ENCODE measurements around the gene KIAA1549.

KIAA1549 gene

GRCh38 chr7:138879356-138879755 is 101.8 kb downstream of the KIAA1549 start:
- no peak for DNase-seq

GRCh38 chr7:138878856-138879255 is 102.3 kb downstream of the KIAA1549 start:
- DNase-seq = no peak

- no peak for DNase-seq
Observed at GRCh38 chr7:138878051-138878450, 103.1 kb downstream of the KIAA1549 start.

GRCh38 chr7:138876326-138876725 is 104.9 kb downstream of the KIAA1549 start:
- DNase-seq = no peak

GRCh38 chr7:138875794-138876193 is 105.4 kb downstream of the KIAA1549 start:
- DNase-seq = no peak

- no peak for DNase-seq
Observed at GRCh38 chr7:138873220-138873892, 107.8 kb downstream of the KIAA1549 start.

- DNase-seq = no peak
Observed at GRCh38 chr7:138872576-138872975, 108.6 kb downstream of the KIAA1549 start.

- no peak for DNase-seq
Observed at GRCh38 chr7:138871814-138872090, 109.4 kb downstream of the KIAA1549 start.

- DNase-seq = no peak
Observed at GRCh38 chr7:138871065-138871813, 110.0 kb downstream of the KIAA1549 start.

- DNase-seq = no peak
Observed at GRCh38 chr7:138869353-138869752, 111.8 kb downstream of the KIAA1549 start.

- no peak for DNase-seq
Observed at GRCh38 chr7:138868711-138869110, 112.5 kb downstream of the KIAA1549 start.

GRCh38 chr7:138867744-138868143 is 113.4 kb downstream of the KIAA1549 start:
- DNase-seq = no peak

GRCh38 chr7:138866353-138866752 is 114.8 kb downstream of the KIAA1549 start:
- DNase-seq = no peak

GRCh38 chr7:138865843-138866242 is 115.3 kb downstream of the KIAA1549 start:
- no peak for DNase-seq

- no peak for DNase-seq
Observed at GRCh38 chr7:138864667-138865066, 116.5 kb downstream of the KIAA1549 start.

- no peak for DNase-seq
Observed at GRCh38 chr7:138863931-138864330, 117.3 kb downstream of the KIAA1549 start.

- DNase-seq = no peak
Observed at GRCh38 chr7:138861051-138861450, 120.1 kb downstream of the KIAA1549 start.

GRCh38 chr7:138857728-138858127 is 123.5 kb downstream of the KIAA1549 start:
- DNase-seq = no peak

GRCh38 chr7:138854115-138854645 is 127.0 kb downstream of the KIAA1549 start:
- DNase-seq = no peak

GRCh38 chr7:138853448-138853847 is 127.7 kb downstream of the KIAA1549 start:
- no peak for DNase-seq

GRCh38 chr7:138852469-138852868 is 128.7 kb downstream of the KIAA1549 start:
- DNase-seq = no peak

GRCh38 chr7:138849701-138850100 is 131.5 kb downstream of the KIAA1549 start:
- DNase-seq = no peak

- no peak for DNase-seq
Observed at GRCh38 chr7:138848056-138848980, 132.9 kb downstream of the KIAA1549 start.

All from NCI-H524 treated with DMSO at 0.1 percent for 48 hours (cell line).